ENCODE data around the gene RASD2. TPM values are rescaled to one million over a fixed set of nuclear protein-coding genes. Genes with fewer than 3 reads are reported as not detected.
"Not testable (repeated sequence)": the region's sequence is repeated elsewhere in the genome, so short reads cannot be mapped to it uniquely, and the experiment has no call there.

The RASD2 gene
- total RNA-seq, 2 experiments from 2014 or later = 0.19 TPM; not detected in 1

GRCh38 chr22:35505399-35506258 is 35.0 kb upstream of the RASD2 start:
- intact Hi-C loops (cut with micrococcal nuclease; ENCODE audit: unreplicated experiment) = no loop called here
- ChIA-PET CTCF (ENCODE audit: unreplicated experiment) (no interaction called here), POLR2A (no interaction called here)
- Histone ChIP-seq H2AFZ (ENCODE audit: low read length) (no peak overlapping the region; the same call in 1 of the 2 replicates), H3K9me3 (ENCODE audit: low read length) (no peaks in the 10 kb centered on the region), H3K27ac (ENCODE audit: low read depth, low read length, poor library complexity, severe bottlenecking) (no peak overlapping the region), H3K4me1 (ENCODE audit: insufficient read depth, low read length, poor library complexity, severe bottlenecking) (peaks cover 22% of the 10 kb centered on the region), H4K20me1 (ENCODE audit: insufficient read depth, low read length) (no peaks in the 10 kb centered on the region), H3K4me2 (ENCODE audit: low read length) (peak overlapping the region; percentile 30), H3K36me3 (ENCODE audit: insufficient read depth, low read length) (no peaks in the 10 kb centered on the region), H3K9me2 (ENCODE audit: insufficient read depth, low read length) (no peaks in the 10 kb centered on the region), H3K4me3 (ENCODE audit: low read depth, low read length, poor library complexity, severe bottlenecking) (no peak overlapping the region), H3K79me2 (ENCODE audit: insufficient read depth, low read depth, low read length) (no peaks in the 10 kb centered on the region)
- BruUV-seq (replicated peaks) = no TSS peak
- no peak for TF ChIP-seq EZH2phosphoT487 (IDR thresholded peaks at IDR 0.05; ENCODE audit: borderline replicate concordance, low read depth, low read length)
- no peak for TF ChIP-seq CTCF (conservative IDR thresholded peaks at IDR 0.05; ENCODE audit: low read length)
- no peak for DNase-seq (ENCODE audit: low spot score)

DNA sequence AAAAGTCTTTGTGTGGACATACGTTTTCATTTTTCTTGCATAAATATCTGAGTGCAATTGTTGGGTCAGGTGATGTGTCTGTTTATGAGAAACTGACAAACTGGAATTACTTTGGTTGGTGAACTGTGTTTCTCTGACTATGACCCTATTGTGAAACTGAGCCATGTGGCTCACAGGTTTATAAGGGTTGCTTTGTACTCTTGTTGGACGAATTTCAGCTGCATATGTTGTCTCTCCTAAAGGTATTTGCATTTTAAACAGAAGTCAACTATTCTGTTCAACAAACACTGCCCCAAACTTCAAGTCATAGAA is 34.4 kb upstream of the RASD2 start:
- no TSS peak for BruUV-seq (replicated peaks)
- H3K27ac ChIP-seq (ENCODE audit: low read depth, low read length, poor library complexity, severe bottlenecking) = no peak overlapping the region
- DNase-seq (ENCODE audit: low spot score) = no peak

GRCh38 chr22:35507851-35508250 is 32.8 kb upstream of the RASD2 start:
- H4K20me1 ChIP-seq (ENCODE audit: insufficient read depth, low read length); H3K79me2 ChIP-seq (ENCODE audit: insufficient read depth, low read depth, low read length); H3K4me2 ChIP-seq (ENCODE audit: low read length); H3K9me3 ChIP-seq (ENCODE audit: low read length); H3K36me3 ChIP-seq (ENCODE audit: insufficient read depth, low read length); H3K9me2 ChIP-seq (ENCODE audit: insufficient read depth, low read length); H3K27ac ChIP-seq (ENCODE audit: low read depth, low read length, poor library complexity, severe bottlenecking); CTCF ChIA-PET (ENCODE audit: unreplicated experiment); DNase-seq (ENCODE audit: low spot score); H2AFZ ChIP-seq (ENCODE audit: low read length); H3K4me3 ChIP-seq (ENCODE audit: low read depth, low read length, poor library complexity, severe bottlenecking); intact Hi-C loops (cut with micrococcal nuclease; ENCODE audit: unreplicated experiment); BruUV-seq (replicated peaks): not testable (repeated sequence)
- POLR2A ChIA-PET = interaction anchor here (0.6 kb wide), 1 partner anchor 81 kb away, joined by 3 read pairs; no protein-coding TSS in a partner anchor
- peaks cover 22% of the 10 kb centered on the region for H3K4me1 ChIP-seq (ENCODE audit: insufficient read depth, low read length, poor library complexity, severe bottlenecking)

More for the DNA sequence above, 34.4 kb upstream of the RASD2 start:
- no peak overlapping the region for H3K4me3 ChIP-seq (ENCODE audit: low read depth, low read length, poor library complexity, severe bottlenecking)
- ChIA-PET CTCF (ENCODE audit: unreplicated experiment) (no interaction called here), POLR2A (no interaction called here)
- H3K4me1 ChIP-seq (ENCODE audit: insufficient read depth, low read length, poor library complexity, severe bottlenecking) = peaks cover 22% of the 10 kb centered on the region
- H3K79me2 ChIP-seq (ENCODE audit: insufficient read depth, low read depth, low read length) = no peaks in the 10 kb centered on the region
- no peaks in the 10 kb centered on the region for H3K9me2 ChIP-seq (ENCODE audit: insufficient read depth, low read length)
- intact Hi-C loops (cut with micrococcal nuclease; ENCODE audit: unreplicated experiment) = no loop called here
- H4K20me1 ChIP-seq (ENCODE audit: insufficient read depth, low read length) = no peaks in the 10 kb centered on the region
- TF ChIP-seq EZH2phosphoT487 (IDR thresholded peaks at IDR 0.05; ENCODE audit: borderline replicate concordance, low read depth, low read length) = no peak
- TF ChIP-seq CTCF (conservative IDR thresholded peaks at IDR 0.05; ENCODE audit: low read length) = no peak
- H3K4me2 ChIP-seq (ENCODE audit: low read length) = peak overlapping the region; percentile 30
- H3K9me3 ChIP-seq (ENCODE audit: low read length) = no peaks in the 10 kb centered on the region
- no peak overlapping the region for H2AFZ ChIP-seq (ENCODE audit: low read length)
- no peaks in the 10 kb centered on the region for H3K36me3 ChIP-seq (ENCODE audit: insufficient read depth, low read length)

Measured in OCI-LY7 (cell line).